Brain microvascular endothelial cell (primary cell): ENCODE measurements around the gene MAD2L1.

Experiments
- DNase-seq: peaks from one replicate; pipeline ENCODE4 v3.0.0-alpha.2; 2020
- H3K27ac ChIP-seq: fragments of 250-450 bp; sonication (Bioruptor Pico); 2 replicates; pipeline ENCODE4 v1.5.1; 2020; ENCODE audit warnings: mild to moderate bottlenecking, moderate library complexity
- H3K27me3 ChIP-seq: fragments of 250-450 bp; sonication (Bioruptor Pico); replicated peaks from 2 replicates; pipeline ENCODE4 v1.5.1; 2020; ENCODE audit warnings: mild to moderate bottlenecking
- H3K36me3 ChIP-seq: fragments of 250-450 bp; sonication (Bioruptor Pico); replicated peaks from 2 replicates; pipeline ENCODE4 v1.5.1; 2020; ENCODE audit warnings: mild to moderate bottlenecking
- H3K4me3 ChIP-seq: 2 replicates; pipeline ENCODE4 v1.5.1; 2011; ENCODE audit warnings: low read depth, mild to moderate bottlenecking, control low read depth, low read length, moderate library complexity
- CTCF ChIP-seq: IDR thresholded peaks from 2 replicates; pipeline ENCODE4 v1.5.1; 2011; ENCODE audit warnings: low read depth, mild to moderate bottlenecking, moderate library complexity, low read length, control low read depth, inconsistent platforms; ENCODE audit errors: missing control alignments
- in situ Hi-C: cut with HindIII; loops from 2 replicates; pipeline ENCODE4 v1.10.0; 2017; ENCODE audit warnings: low sequenced_read_pairs, low pct_ligation_motif_present

Gene MAD2L1

DNA sequence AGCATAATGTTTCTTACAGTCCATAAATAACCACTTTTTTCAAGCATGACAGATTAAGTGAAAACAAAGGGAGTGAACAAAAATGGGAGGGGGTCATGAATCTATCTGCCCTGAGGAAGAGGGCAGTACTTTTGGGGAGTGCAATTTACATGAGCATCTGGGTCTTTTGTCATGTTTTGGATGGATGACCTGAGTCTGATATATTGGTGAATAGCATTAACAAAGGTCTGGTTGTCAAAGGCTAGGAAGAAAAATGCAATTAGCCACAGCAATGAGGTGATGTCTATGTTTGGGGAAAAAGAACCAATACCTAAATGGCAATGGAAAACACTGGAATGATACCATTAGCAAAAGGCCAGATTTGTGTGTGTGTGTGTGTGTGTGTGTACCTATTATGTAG is 15.1 kb upstream of the MAD2L1 start:
- no peaks in the 10 kb centered on the region for H3K36me3 ChIP-seq
- no peak overlapping the region for H3K27ac ChIP-seq
- no peak for DNase-seq
- TF ChIP-seq CTCF, result no peak
- H3K4me3 ChIP-seq, result no peak overlapping the region
- no peaks in the 10 kb centered on the region for H3K27me3 ChIP-seq
- in situ Hi-C loops, result no loop called here

DNA sequence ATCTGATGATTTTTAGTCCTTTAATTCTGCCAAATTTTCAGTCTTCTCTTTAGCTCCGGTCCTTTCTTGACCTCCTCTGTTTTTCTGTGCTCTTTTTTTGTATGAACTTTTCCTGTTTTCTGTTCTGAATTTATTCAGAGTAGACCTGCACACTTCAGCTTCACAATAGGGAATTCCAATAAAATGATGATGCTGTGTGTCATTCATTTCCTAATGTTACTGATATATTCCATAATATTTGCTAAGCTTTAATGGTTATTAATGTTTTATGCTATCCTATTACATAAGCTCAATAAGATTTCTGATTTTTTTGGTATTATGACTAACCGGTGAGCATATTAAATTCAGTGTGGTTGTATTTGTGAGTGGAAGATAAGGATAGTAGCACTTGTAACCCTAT is 13.9 kb upstream of the MAD2L1 start:
- DNase-seq, result no peak
- TF ChIP-seq CTCF, result no peak
- H3K36me3 ChIP-seq, result no peaks in the 10 kb centered on the region
- H3K4me3 ChIP-seq, result no peak overlapping the region
- no peak overlapping the region for H3K27ac ChIP-seq
- H3K27me3 ChIP-seq, result no peaks in the 10 kb centered on the region
- in situ Hi-C loops, result no loop called here

GRCh38 chr4:120079839-120080520 is 13.3 kb upstream of the MAD2L1 start:
- H3K27me3 ChIP-seq, result no peaks in the 10 kb centered on the region
- no peak for TF ChIP-seq CTCF
- DNase-seq, result no peak

DNA sequence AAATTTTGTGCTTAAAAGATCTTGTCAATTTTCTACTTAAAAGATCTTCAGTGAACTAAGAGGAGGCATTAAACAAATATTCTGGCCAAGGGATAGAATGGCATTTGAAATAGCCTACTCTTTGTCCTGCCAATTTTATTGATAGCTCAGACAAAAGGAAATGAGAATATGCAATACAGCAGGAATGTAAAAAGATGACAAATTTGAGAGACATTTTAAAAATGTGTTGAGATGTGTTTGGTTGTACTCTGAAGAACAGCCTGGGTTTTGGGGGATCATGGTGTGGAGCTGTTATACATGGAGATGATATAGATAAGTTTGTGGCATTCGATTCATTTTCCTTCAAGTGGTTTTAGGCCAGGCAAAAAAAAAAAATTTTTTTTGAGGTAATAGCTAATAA is 11.6 kb upstream of the MAD2L1 start:
- Histone ChIP-seq H3K27ac (no peak overlapping the region), H3K27me3 (no peaks in the 10 kb centered on the region), H3K36me3 (no peaks in the 10 kb centered on the region), H3K4me3 (no peak overlapping the region)
- TF ChIP-seq CTCF, result no peak
- no peak for DNase-seq
- in situ Hi-C loops, result no loop called here

More at GRCh38 chr4:120079839-120080520, 13.3 kb upstream of the MAD2L1 start:
- in situ Hi-C loops, result no loop called here
- Histone ChIP-seq H3K27ac (no peak overlapping the region), H3K36me3 (no peaks in the 10 kb centered on the region), H3K4me3 (no peak overlapping the region)

DNA sequence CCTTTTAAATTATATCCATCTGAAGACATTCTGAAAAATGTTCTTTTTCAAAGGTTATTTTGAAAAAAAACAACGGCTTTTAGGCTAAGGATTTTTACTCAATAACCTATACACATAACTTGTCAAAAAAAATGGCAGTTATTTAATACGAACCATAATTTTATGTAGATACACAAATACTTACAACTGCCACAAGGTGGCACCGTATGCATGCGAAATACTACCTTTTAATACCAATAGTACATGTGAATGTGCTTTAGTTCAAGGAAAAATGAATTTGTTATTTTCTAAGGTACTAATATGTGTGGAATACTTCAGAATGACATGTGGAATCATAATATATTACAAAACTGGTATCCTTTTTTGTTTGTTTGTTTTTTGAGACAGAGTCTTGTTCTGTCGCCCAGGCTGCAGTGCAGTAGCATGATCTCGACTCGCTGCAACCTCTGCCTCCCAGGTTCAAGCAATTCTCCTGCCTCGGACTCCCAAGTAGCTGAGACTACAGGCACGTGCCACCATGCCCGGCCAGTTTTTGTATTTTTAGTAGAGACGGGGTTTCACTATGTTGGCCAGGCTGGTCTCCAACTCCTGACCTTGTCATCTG is 4.6 kb upstream of the MAD2L1 start:
- in situ Hi-C loops, result no loop called here
- DNase-seq, result peak; percentile 73
- no peak overlapping the region for H3K4me3 ChIP-seq
- no peaks in the 10 kb centered on the region for H3K27me3 ChIP-seq
- no peaks in the 10 kb centered on the region for H3K36me3 ChIP-seq
- TF ChIP-seq CTCF, result peak; percentile 52
- no peak overlapping the region for H3K27ac ChIP-seq

GRCh38 chr4:120070196-120070595 is 3.5 kb upstream of the MAD2L1 start:
- no peaks in the 10 kb centered on the region for H3K36me3 ChIP-seq
- in situ Hi-C loops, result no loop called here
- no peak for TF ChIP-seq CTCF
- H3K27me3 ChIP-seq, result no peaks in the 10 kb centered on the region
- no peak overlapping the region for H3K27ac ChIP-seq
- H3K4me3 ChIP-seq, result no peak overlapping the region
- DNase-seq, result no peak
